B cell (primary cell): Measurements from ENCODE around the gene NUMA1. TPM values are rescaled to one million over a fixed set of nuclear protein-coding genes. Genes with fewer than 3 reads are reported as not detected.
A peak's percentile ranks its signal among the peaks of the same experiment; 100 is the strongest.

ENCODE experiments used
- ATAC-seq: fragments of 200-7000 bp; cut with Tn5 transposase; one replicate; pipeline ENCODE4 v1.10.0; 2021; ENCODE audit warnings: low read depth, mild to moderate bottlenecking, moderate number of reproducible peaks, moderate library complexity
- CTCF ChIA-PET: fragments of 350-600 bp; sonication (Branson Sonifier 250); formaldehyde crosslinking; loops from one replicate; lab custom pipeline; 2021; ENCODE audit warnings: antibody characterized with exemption, inconsistent platforms; lab: Charles Lee
- POLR2A ChIA-PET: fragments of 350-600 bp; sonication (Branson Sonifier 250); formaldehyde crosslinking; loops from one replicate; lab custom pipeline; 2021; ENCODE audit warnings: antibody characterized with exemption; lab: Charles Lee
- DNase-seq: peaks from one replicate; pipeline ENCODE4 v3.0.0; 2013
- H2AFZ ChIP-seq: 2 replicates; pipeline ENCODE4 v1.6.1; 2012; ENCODE audit warnings: mild to moderate bottlenecking, low read depth, low read length; ENCODE audit not compliant: insufficient read depth, poor library complexity, severe bottlenecking
- H3K27ac ChIP-seq, 2 donors: 1 replicate in 1 of 2; 2 replicates in 1 of 2; pipeline ENCODE4 v1.5.1; 2012 to 2013; ENCODE audit warnings: low read length in 2 of 2, mild to moderate bottlenecking in 2 of 2, moderate library complexity in 1 of 2
- H3K27me3 ChIP-seq, 4 experiments: fragments of 200-600 bp in 1 of 4; sonication (generic) in 1 of 4; replicated peaks in 1 of 4; 1 replicate in 2 of 4; 2 replicates in 2 of 4; pipeline versions ENCODE4 v1.6.1 to v1.7.0; 2013 to 2016; ENCODE audit warnings: low read length in 3 of 4, mild to moderate bottlenecking in 2 of 4, mixed read lengths in 1 of 4, moderate library complexity in 1 of 4; ENCODE audit not compliant: insufficient read depth in 4 of 4, control insufficient read depth in 3 of 4; ENCODE audit errors: control extremely low read depth in 1 of 4
- H3K36me3 ChIP-seq, 2 experiments: replicated peaks in 1 of 2; 1 replicate in 1 of 2; 2 replicates in 1 of 2; pipeline versions ENCODE4 v1.6.1 to v1.7.1; 2013; ENCODE audit warnings: low read length in 1 of 2; ENCODE audit not compliant: insufficient read depth in 2 of 2, control insufficient read depth in 1 of 2; ENCODE audit errors: control extremely low read depth in 1 of 2, extremely low read depth in 1 of 2
- H3K4me1 ChIP-seq, 2 donors: fragments of 200-600 bp in 1 of 2; sonication (generic) in 1 of 2; 1 replicate in 1 of 2; 2 replicates in 1 of 2; pipeline versions ENCODE4 v1.5.1 to v1.6.1; 2013 to 2017; ENCODE audit warnings: low read length in 2 of 2; ENCODE audit not compliant: control insufficient read depth in 2 of 2, insufficient read depth in 2 of 2
- H3K4me2 ChIP-seq: replicated peaks from 2 replicates; pipeline ENCODE3; 2012; ENCODE audit warnings: mild to moderate bottlenecking, low read depth, low read length; ENCODE audit not compliant: poor library complexity, severe bottlenecking
- H3K4me3 ChIP-seq, 5 experiments: fragments of 200-600 bp in 1 of 5; sonication (generic) in 1 of 5; 1 replicate in 3 of 5; 2 replicates in 2 of 5; pipeline versions ENCODE4 v1.5.1 to v1.7.0; 2011 to 2016; ENCODE audit warnings: low read length in 4 of 5, mild to moderate bottlenecking in 4 of 5, low read depth in 2 of 5, control low read depth in 1 of 5, moderate library complexity in 1 of 5; ENCODE audit not compliant: insufficient read depth in 1 of 5; ENCODE audit errors: control extremely low read depth in 1 of 5, extremely low read depth in 1 of 5
- H3K79me2 ChIP-seq: fragments of 200-600 bp; sonication (generic); one replicate; pipeline ENCODE4 v1.6.0; 2016; ENCODE audit warnings: low read length; ENCODE audit not compliant: control insufficient read depth, insufficient read depth
- H3K9ac ChIP-seq: fragments of 200-600 bp; sonication (generic); 2 replicates; pipeline ENCODE4 v1.6.1; 2017; ENCODE audit warnings: mild to moderate bottlenecking, low read length, moderate library complexity
- H3K9me3 ChIP-seq, 3 donors: one replicate each; pipeline versions ENCODE4 v1.6.1 to v1.7.1; 2013; ENCODE audit warnings: low read length in 2 of 3; ENCODE audit not compliant: control insufficient read depth in 2 of 3, insufficient read depth in 1 of 3; ENCODE audit errors: control extremely low read depth in 1 of 3
- H4K20me1 ChIP-seq: 2 replicates; pipeline ENCODE4 v1.6.0; 2012; ENCODE audit warnings: mild to moderate bottlenecking, low read length; ENCODE audit not compliant: insufficient read depth, control insufficient read depth, poor library complexity, severe bottlenecking
- H3K27ac Mint-ChIP-seq: one replicate; pipeline ENCODE4 v1.8.0; 2021; ENCODE audit warnings: mixed read lengths
- H3K27me3 Mint-ChIP-seq: one replicate; pipeline ENCODE4 v1.8.0; 2021; ENCODE audit warnings: mixed read lengths
- H3K4me1 Mint-ChIP-seq: one replicate; pipeline ENCODE4 v1.8.0; 2021; ENCODE audit warnings: mixed read lengths
- H3K4me3 Mint-ChIP-seq: one replicate; pipeline ENCODE4 v1.8.0; 2021; ENCODE audit warnings: mixed read lengths
- H3K9me3 Mint-ChIP-seq: one replicate; pipeline ENCODE4 v1.8.0; 2022; ENCODE audit warnings: mixed read lengths; ENCODE audit not compliant: insufficient read depth
- CTCF ChIP-seq: fragments of 200-600 bp; IDR thresholded peaks from one replicate; pipeline ENCODE4 v1.8.0; 2022; ENCODE audit warnings: antibody characterized with exemption, mild to moderate bottlenecking
- EZH2 ChIP-seq: IDR thresholded peaks from 2 replicates; pipeline ENCODE4 v1.6.1; 2012; ENCODE audit warnings: borderline replicate concordance, low read depth, mild to moderate bottlenecking, moderate library complexity, low read length; ENCODE audit not compliant: insufficient read depth, poor library complexity, severe bottlenecking
- WGBS: methylation state at CpG from one replicate; pipeline ENCODE4 v1.1.5; 2013; ENCODE audit warnings: missing lambda C conversion rate; ENCODE audit not compliant: insufficient coverage; 5-methylcytosine and 5-hydroxymethylcytosine counted together
- intact Hi-C: fragments of 100-400 bp; cut with micrococcal nuclease; formaldehyde crosslinking; loops from one replicate; pipeline ENCODE4 v1.10.0; 2022
- polyA plus RNA-seq: library from polyadenylated mRNA; depleted of rRNA; stranded (reverse); fragments of >200 nt; gene quantifications from 2 replicates; pipeline ENCODE4 v1.2.3, GENCODE V29; 2012
- total RNA-seq, 2 donors: library from RNA; stranded (reverse); fragments of 120-200 nt in 1 of 2; gene quantifications; 1 replicate in 1 of 2; 2 replicates in 1 of 2; pipeline versions ENCODE4 v1.2.3 to v1.2.4, GENCODE V29; 2013 to 2022

The NUMA1 gene
- total and polyA plus RNA-seq, 2 donors (not counting 1 experiment from before 2014, with no cell fraction given): 186 to 300 TPM

DNA sequence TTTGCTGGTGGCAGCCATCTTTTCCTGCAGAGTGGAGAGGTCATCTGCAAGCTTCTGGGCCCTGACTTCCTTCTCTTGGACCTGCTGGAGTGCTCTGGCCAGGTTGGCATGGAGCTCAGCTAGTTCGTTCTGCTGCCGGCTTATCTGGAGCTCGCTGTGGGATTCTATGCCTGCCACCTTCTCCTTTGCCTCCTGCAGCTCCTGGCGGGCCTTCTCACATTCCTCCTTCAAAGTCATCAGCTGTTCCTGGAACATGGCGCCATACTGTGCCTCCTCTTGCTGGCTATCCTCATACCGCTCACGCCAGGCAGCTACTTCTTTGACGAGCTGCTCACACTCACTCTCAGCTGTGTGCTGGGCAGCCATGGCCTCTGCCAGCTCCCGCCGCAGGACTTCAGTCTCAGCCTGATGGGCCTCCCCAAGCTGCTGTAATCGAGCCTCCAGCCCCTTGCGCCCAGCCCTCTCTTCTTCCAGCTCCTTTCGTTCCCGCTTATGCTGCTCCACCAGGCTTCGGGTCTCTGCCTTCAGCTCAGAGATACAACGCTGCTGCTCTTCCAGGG lies 65.5 kb downstream of the NUMA1 start:
- Histone ChIP-seq H3K9ac (no peak overlapping the region), H3K9me3 (no peaks in the 10 kb centered on the region), H3K79me2 (peaks cover 20% of the 10 kb centered on the region), H3K27ac (no peak overlapping the region), H3K4me1 (no peaks in the 10 kb centered on the region), H4K20me1 (peaks cover 90% of the 10 kb centered on the region), H3K27me3 (no peaks in the 10 kb centered on the region), H3K36me3 (peaks cover 3 to 100% of the 10 kb centered on the region in 2 experiments), H3K4me2 (no peak overlapping the region), H3K4me3 (no peak overlapping the region), H2AFZ (no peak overlapping the region)
- TF ChIP-seq CTCF (no peak), EZH2 (no peak)
- intact Hi-C loops: no loop called here
- Mint-ChIP-seq H3K4me3 (no peak overlapping the region), H3K27ac (peak overlapping the region; percentile 63), H3K4me1 (no peaks in the 10 kb centered on the region), H3K9me3 (no peaks in the 10 kb centered on the region), H3K27me3 (no peaks in the 10 kb centered on the region)
- whole genome bisulfite sequencing: 97% methylated on average over 16 of the region's 16 CpGs
- DNase-seq: no peak
- ChIA-PET POLR2A (no interaction called here), CTCF (interaction anchor here (1.0 to 6.2 kb wide), 11 partner anchors 9 to 132 kb away, joined by 3 to 77 read pairs (median 4); no protein-coding TSS in a partner anchor)
- ATAC-seq: no peak
